Astrocyte (in vitro differentiated cells and primary cell): Measurements from ENCODE around the gene TARM1. TPM values are rescaled to one million over a fixed set of nuclear protein-coding genes. Genes with fewer than 3 reads are reported as not detected.
A peak's percentile ranks its signal among the peaks of the same experiment; 100 is the strongest.

Source experiments
- DNase-seq: peaks from one replicate; pipeline ENCODE4 v3.0.0-alpha.2; 2010; ENCODE audit warnings: low read depth
- FAIRE-seq: peaks from 2 replicates; lab custom pipeline; 2011; peaks lifted over from hg19 to GRCh38; lab: Jason Lieb, UNC
- H2AFZ ChIP-seq: 2 replicates; pipeline ENCODE4 v1.6.0; 2012; ENCODE audit warnings: low read depth, low read length, inconsistent platforms
- H3K27ac ChIP-seq: 2 replicates; pipeline ENCODE4 v1.5.1; 2011; ENCODE audit warnings: low read depth, low read length, inconsistent platforms
- H3K27me3 ChIP-seq: 2 replicates; pipeline ENCODE4 v1.6.0; 2011; ENCODE audit warnings: low read length, inconsistent platforms; ENCODE audit not compliant: insufficient read depth
- H3K36me3 ChIP-seq: 2 replicates; pipeline ENCODE4 v1.5.1; 2011; ENCODE audit warnings: low read length, inconsistent platforms; ENCODE audit not compliant: insufficient read depth
- H3K4me1 ChIP-seq: 2 replicates; pipeline ENCODE4 v1.5.1; 2011; ENCODE audit warnings: low read length, inconsistent platforms; ENCODE audit not compliant: insufficient read depth
- H3K4me2 ChIP-seq: 2 replicates; pipeline ENCODE4 v1.6.0; 2012; ENCODE audit warnings: low read length, inconsistent platforms
- H3K4me3 ChIP-seq: 2 replicates; pipeline ENCODE4 v1.5.1; 2011; ENCODE audit warnings: low read depth, mild to moderate bottlenecking, low read length, inconsistent platforms; ENCODE audit not compliant: insufficient read depth
- H3K79me2 ChIP-seq: 2 replicates; pipeline ENCODE4 v1.6.0; 2012; ENCODE audit warnings: mild to moderate bottlenecking, low read length, inconsistent platforms; ENCODE audit not compliant: insufficient read depth
- H3K9ac ChIP-seq: 2 replicates; pipeline ENCODE4 v1.6.0; 2012; ENCODE audit warnings: mild to moderate bottlenecking, low read length, inconsistent platforms
- H3K9me3 ChIP-seq: 2 replicates; pipeline ENCODE4 v1.5.1; 2012; ENCODE audit warnings: low read depth, mild to moderate bottlenecking, low read length, inconsistent platforms; ENCODE audit not compliant: insufficient read depth
- H4K20me1 ChIP-seq: 2 replicates; pipeline ENCODE4 v1.6.0; 2012; ENCODE audit warnings: low read length, inconsistent platforms; ENCODE audit not compliant: insufficient read depth
- H3K27ac Mint-ChIP-seq: one replicate; pipeline ENCODE4 v1.8.0; 2021; ENCODE audit warnings: mild to moderate bottlenecking, mixed read lengths; ENCODE audit not compliant: unreplicated experiment
- H3K27me3 Mint-ChIP-seq: one replicate; pipeline ENCODE4 v1.8.0; 2021; ENCODE audit warnings: low read depth, mixed read lengths; ENCODE audit not compliant: unreplicated experiment
- H3K36me3 Mint-ChIP-seq: one replicate; pipeline ENCODE4 v1.8.0; 2021; ENCODE audit warnings: low read depth, mixed read lengths; ENCODE audit not compliant: unreplicated experiment
- H3K4me1 Mint-ChIP-seq: one replicate; pipeline ENCODE4 v1.8.0; 2021; ENCODE audit warnings: low read depth, mixed read lengths; ENCODE audit not compliant: unreplicated experiment
- H3K4me3 Mint-ChIP-seq: one replicate; pipeline ENCODE4 v1.8.0; 2021; ENCODE audit warnings: mild to moderate bottlenecking, moderate library complexity, mixed read lengths; ENCODE audit not compliant: unreplicated experiment
- H3K9me3 Mint-ChIP-seq: one replicate; pipeline ENCODE4 v1.8.0; 2021; ENCODE audit warnings: mild to moderate bottlenecking, mixed read lengths; ENCODE audit not compliant: unreplicated experiment
- EZH2 ChIP-seq: IDR thresholded peaks from 2 replicates; pipeline ENCODE4 v1.6.1; 2012; ENCODE audit warnings: mild to moderate bottlenecking, low read length, inconsistent platforms; ENCODE audit not compliant: insufficient read depth
- total RNA-seq: library from RNA; stranded (reverse); gene quantifications from 2 replicates; pipeline ENCODE4 v1.2.1, GENCODE V29; 2021
- TF ChIP-seq, protein P1 (sequence below): IDR thresholded peaks from 2 replicates; pipeline ENCODE4 v1.5.1; 2011; ENCODE audit warnings: low read depth, mild to moderate bottlenecking, inconsistent platforms, low read length, moderate library complexity; ENCODE audit not compliant: insufficient read depth

The TARM1 gene
- total RNA-seq, 1 donor from 2014 or later, result not detected

DNA sequence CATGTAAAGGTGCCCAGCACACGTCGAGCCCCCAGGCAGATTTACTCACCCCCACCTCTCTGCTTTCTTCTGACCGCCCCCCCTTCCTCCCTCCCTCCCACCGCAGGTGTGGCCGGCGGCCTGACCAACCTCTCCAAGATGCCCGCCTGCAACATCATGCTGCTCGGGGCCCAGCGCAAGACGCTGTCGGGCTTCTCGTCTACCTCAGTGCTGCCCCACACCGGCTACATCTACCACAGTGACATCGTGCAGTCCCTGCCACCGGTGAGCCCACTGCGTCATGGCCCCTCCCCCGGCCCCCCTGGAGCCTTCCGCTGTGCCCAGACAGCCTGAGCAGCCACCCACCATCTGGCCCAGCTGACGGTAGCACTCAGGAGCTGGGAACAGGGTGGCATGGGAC, 43.2 kb upstream of the TARM1 start:
- H3K4me1 ChIP-seq, result no peaks in the 10 kb centered on the region
- Mint-ChIP-seq H3K4me3 (no peak overlapping the region), H3K27me3 (no peaks in the 10 kb centered on the region), H3K27ac (peak overlapping the region; percentile 26), H3K36me3 (peaks cover 12% of the 10 kb centered on the region), H3K4me1 (no peaks in the 10 kb centered on the region), H3K9me3 (no peaks in the 10 kb centered on the region)
- H3K36me3 ChIP-seq, result peaks cover 4% of the 10 kb centered on the region
- H3K79me2 ChIP-seq, result no peaks in the 10 kb centered on the region
- H3K27me3 ChIP-seq, result no peaks in the 10 kb centered on the region
- H3K4me3 ChIP-seq, result no peak overlapping the region
- no peak overlapping the region for H3K4me2 ChIP-seq
- FAIRE-seq (no peak), DNase-seq (no peak)
- no peaks in the 10 kb centered on the region for H3K9me3 ChIP-seq
- no peaks in the 10 kb centered on the region for H4K20me1 ChIP-seq
- TF ChIP-seq, protein P1, sequence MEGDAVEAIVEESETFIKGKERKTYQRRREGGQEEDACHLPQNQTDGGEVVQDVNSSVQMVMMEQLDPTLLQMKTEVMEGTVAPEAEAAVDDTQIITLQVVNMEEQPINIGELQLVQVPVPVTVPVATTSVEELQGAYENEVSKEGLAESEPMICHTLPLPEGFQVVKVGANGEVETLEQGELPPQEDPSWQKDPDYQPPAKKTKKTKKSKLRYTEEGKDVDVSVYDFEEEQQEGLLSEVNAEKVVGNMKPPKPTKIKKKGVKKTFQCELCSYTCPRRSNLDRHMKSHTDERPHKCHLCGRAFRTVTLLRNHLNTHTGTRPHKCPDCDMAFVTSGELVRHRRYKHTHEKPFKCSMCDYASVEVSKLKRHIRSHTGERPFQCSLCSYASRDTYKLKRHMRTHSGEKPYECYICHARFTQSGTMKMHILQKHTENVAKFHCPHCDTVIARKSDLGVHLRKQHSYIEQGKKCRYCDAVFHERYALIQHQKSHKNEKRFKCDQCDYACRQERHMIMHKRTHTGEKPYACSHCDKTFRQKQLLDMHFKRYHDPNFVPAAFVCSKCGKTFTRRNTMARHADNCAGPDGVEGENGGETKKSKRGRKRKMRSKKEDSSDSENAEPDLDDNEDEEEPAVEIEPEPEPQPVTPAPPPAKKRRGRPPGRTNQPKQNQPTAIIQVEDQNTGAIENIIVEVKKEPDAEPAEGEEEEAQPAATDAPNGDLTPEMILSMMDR, result no peak
- TF ChIP-seq EZH2, result no peak
- H3K27ac ChIP-seq, result no peak overlapping the region
- H2AFZ ChIP-seq, result no peak overlapping the region
- no peak overlapping the region for H3K9ac ChIP-seq

DNA sequence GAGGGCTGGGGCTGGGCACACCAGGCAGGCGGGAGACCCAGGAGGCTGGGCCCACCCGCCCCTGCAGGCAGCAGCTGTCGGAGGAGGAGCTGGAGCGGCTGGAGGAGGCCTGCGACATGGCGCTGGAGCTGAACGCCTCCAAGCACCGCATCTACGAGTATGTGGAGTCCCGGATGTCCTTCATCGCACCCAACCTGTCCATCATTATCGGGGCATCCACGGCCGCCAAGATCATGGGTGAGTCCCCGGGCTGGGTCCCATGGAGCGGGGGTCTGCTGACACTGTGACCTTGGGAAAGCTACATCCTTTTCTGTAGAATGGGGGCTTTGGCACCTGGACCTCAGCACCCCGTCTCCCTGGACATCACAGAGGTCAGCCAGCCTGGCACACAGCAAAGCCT, 42.5 kb upstream of the TARM1 start:
- Histone ChIP-seq H3K4me1 (no peaks in the 10 kb centered on the region), H4K20me1 (no peaks in the 10 kb centered on the region), H3K9ac (no peak overlapping the region), H3K79me2 (no peaks in the 10 kb centered on the region), H2AFZ (no peak overlapping the region), H3K4me3 (no peak overlapping the region), H3K9me3 (no peaks in the 10 kb centered on the region), H3K4me2 (no peak overlapping the region), H3K27ac (no peak overlapping the region), H3K27me3 (no peaks in the 10 kb centered on the region), H3K36me3 (peaks cover 6% of the 10 kb centered on the region)
- DNase-seq (no peak), FAIRE-seq (no peak)
- H3K4me1 Mint-ChIP-seq, result no peaks in the 10 kb centered on the region
- no peak overlapping the region for H3K4me3 Mint-ChIP-seq
- TF ChIP-seq, protein P1, result no peak
- no peak for TF ChIP-seq EZH2
- H3K36me3 Mint-ChIP-seq, result peaks cover 12% of the 10 kb centered on the region
- H3K27me3 Mint-ChIP-seq, result no peaks in the 10 kb centered on the region
- no peak overlapping the region for H3K27ac Mint-ChIP-seq
- no peaks in the 10 kb centered on the region for H3K9me3 Mint-ChIP-seq

DNA sequence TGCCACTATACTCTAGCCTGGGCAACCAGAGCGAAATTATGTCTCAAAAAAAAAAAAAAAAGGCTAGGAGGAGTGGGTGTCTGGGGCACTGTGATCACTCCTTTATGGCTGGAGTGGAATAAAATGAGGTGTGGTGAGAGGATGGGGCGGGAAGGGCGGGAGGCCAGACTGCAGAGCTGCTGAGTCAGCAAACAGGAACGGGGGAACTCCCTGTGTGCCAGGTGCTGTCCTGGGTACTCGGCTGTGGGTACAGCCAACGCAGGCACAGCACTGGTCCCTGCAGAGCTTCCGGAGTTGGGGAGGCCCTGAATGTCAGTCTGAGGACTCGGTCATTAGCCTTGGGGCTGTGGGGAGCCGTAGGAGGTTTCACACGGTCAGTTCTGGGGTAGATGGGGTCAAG, 40.1 kb upstream of the TARM1 start:
- FAIRE-seq, result no peak
- Histone ChIP-seq H3K4me2 (no peak overlapping the region), H4K20me1 (peaks cover 4% of the 10 kb centered on the region), H2AFZ (no peak overlapping the region), H3K4me1 (peaks cover 4% of the 10 kb centered on the region), H3K36me3 (peaks cover 11% of the 10 kb centered on the region), H3K9ac (no peak overlapping the region), H3K27ac (no peak overlapping the region), H3K9me3 (no peaks in the 10 kb centered on the region), H3K27me3 (no peaks in the 10 kb centered on the region), H3K4me3 (no peak overlapping the region), H3K79me2 (peaks cover 12% of the 10 kb centered on the region)
- no peak for TF ChIP-seq EZH2
- TF ChIP-seq, protein P1, result no peak
- Mint-ChIP-seq H3K9me3 (no peaks in the 10 kb centered on the region), H3K27me3 (no peaks in the 10 kb centered on the region), H3K27ac (no peak overlapping the region), H3K4me1 (no peaks in the 10 kb centered on the region), H3K36me3 (peaks cover 9% of the 10 kb centered on the region), H3K4me3 (no peak overlapping the region)
- DNase-seq, result no peak
